ENCODE data around the gene IL25.
"Not testable (repeated sequence)": the region's sequence is repeated elsewhere in the genome, so short reads cannot be mapped to it uniquely, and the experiment has no call there.

IL25 gene

GRCh38 chr14:23414906-23415820 lies 42.6 kb downstream of the IL25 start:
- H3K4me2 ChIP-seq (ENCODE audit: low read length): no peak overlapping the region
- no peaks in the 10 kb centered on the region for H3K36me3 ChIP-seq (ENCODE audit: control insufficient read depth in 1 of 2, insufficient read depth in 2 of 2, low read length in 2 of 2)
- peaks cover 2 to 4% of the 10 kb centered on the region in 2 experiments for H3K4me1 ChIP-seq (ENCODE audit: control insufficient read depth in 1 of 2, insufficient read depth in 2 of 2, low read length in 2 of 2)
- no peak overlapping the region for H2BK12ac ChIP-seq (ENCODE audit: low read length)
- H2AK5ac ChIP-seq (ENCODE audit: low read length): no peak overlapping the region
- no peaks in the 10 kb centered on the region for H3K9me3 ChIP-seq (ENCODE audit: insufficient read depth, low read depth, low read length)
- no peak overlapping the region for H2AFZ ChIP-seq (ENCODE audit: insufficient read depth, low read length, poor library complexity)
- H3K4ac ChIP-seq (ENCODE audit: low read depth, low read length): no peak overlapping the region
- H3K79me2 ChIP-seq (ENCODE audit: control insufficient read depth, insufficient read depth, low read length, poor library complexity): no peaks in the 10 kb centered on the region
- no peaks in the 10 kb centered on the region for H3K27me3 ChIP-seq (ENCODE audit: insufficient read depth, low read length)
- no peak overlapping the region for H3K23ac ChIP-seq (ENCODE audit: low read length)
- H4K12ac ChIP-seq (ENCODE audit: low read depth, low read length): no peak overlapping the region
- WGBS (ENCODE audit: extremely low coverage, insufficient coverage, insufficient read length): no CpG with 5 or more reads among the region's 39 CpGs
- no peak overlapping the region for H4K8ac ChIP-seq (ENCODE audit: low read depth, low read length)
- no peak overlapping the region for H3K9ac ChIP-seq (ENCODE audit: low read length)
- H3K4me3 ChIP-seq (ENCODE audit: low read depth, low read length): no peak overlapping the region
- no peak overlapping the region for H3K18ac ChIP-seq (ENCODE audit: low read length)
- no peak overlapping the region for H3K14ac ChIP-seq (ENCODE audit: low read length)
- DNase-seq: no peak
- no peak overlapping the region for H3K27ac ChIP-seq (ENCODE audit: low read depth, low read length)
- H4K91ac ChIP-seq (ENCODE audit: low read depth, low read length): no peak overlapping the region
- H2BK120ac ChIP-seq (ENCODE audit: insufficient read depth, low read length, poor library complexity): no peak overlapping the region
- no peak overlapping the region for H2BK5ac ChIP-seq (ENCODE audit: low read depth, low read length, poor library complexity)
- no peaks in the 10 kb centered on the region for H3K79me1 ChIP-seq (ENCODE audit: low read length)

- Histone ChIP-seq H3K27me3 (ENCODE audit: insufficient read depth, low read length) (no peaks in the 10 kb centered on the region), H3K4me1 (ENCODE audit: control insufficient read depth in 1 of 2, insufficient read depth in 2 of 2, low read length in 2 of 2) (peaks cover 0 to 4% of the 10 kb centered on the region in 2 experiments), H2BK5ac (ENCODE audit: low read depth, low read length, poor library complexity) (no peak overlapping the region), H3K79me2 (ENCODE audit: control insufficient read depth, insufficient read depth, low read length, poor library complexity) (no peaks in the 10 kb centered on the region), H2AFZ (ENCODE audit: insufficient read depth, low read length, poor library complexity) (no peak overlapping the region), H2BK12ac (ENCODE audit: low read length) (no peak overlapping the region), H3K9me3 (ENCODE audit: insufficient read depth, low read depth, low read length) (no peaks in the 10 kb centered on the region), H3K27ac (ENCODE audit: low read depth, low read length) (no peak overlapping the region), H3K9ac (ENCODE audit: low read length) (no peak overlapping the region), H3K4ac (ENCODE audit: low read depth, low read length) (no peak overlapping the region), H2AK5ac (ENCODE audit: low read length) (no peak overlapping the region), H4K8ac (ENCODE audit: low read depth, low read length) (no peak overlapping the region), H3K23ac (ENCODE audit: low read length) (no peak overlapping the region), H3K4me2 (ENCODE audit: low read length) (no peak overlapping the region), H3K36me3 (ENCODE audit: control insufficient read depth in 1 of 2, insufficient read depth in 2 of 2, low read length in 2 of 2) (no peaks in the 10 kb centered on the region), H3K4me3 (ENCODE audit: low read depth, low read length) (no peak overlapping the region), H3K14ac (ENCODE audit: low read length) (no peak overlapping the region), H3K79me1 (ENCODE audit: low read length) (no peaks in the 10 kb centered on the region), H3K18ac (ENCODE audit: low read length) (no peak overlapping the region), H4K12ac (ENCODE audit: low read depth, low read length) (no peak overlapping the region), H4K91ac (ENCODE audit: low read depth, low read length) (no peak overlapping the region), H2BK120ac (ENCODE audit: insufficient read depth, low read length, poor library complexity) (no peak overlapping the region)
- WGBS (ENCODE audit: extremely low coverage, insufficient coverage, insufficient read length): no CpG with 5 or more reads among the region's 21 CpGs
- DNase-seq: no peak
Measured at GRCh38 chr14:23415821-23416778, 43.5 kb downstream of the IL25 start.

- Histone ChIP-seq H3K79me2 (ENCODE audit: control insufficient read depth, insufficient read depth, low read length, poor library complexity) (no peaks in the 10 kb centered on the region), H3K9me3 (ENCODE audit: insufficient read depth, low read depth, low read length) (no peaks in the 10 kb centered on the region), H4K12ac (ENCODE audit: low read depth, low read length) (no peak overlapping the region), H3K4ac (ENCODE audit: low read depth, low read length) (no peak overlapping the region), H2BK12ac (ENCODE audit: low read length) (no peak overlapping the region), H3K79me1 (ENCODE audit: low read length) (no peaks in the 10 kb centered on the region), H2BK120ac (ENCODE audit: insufficient read depth, low read length, poor library complexity) (no peak overlapping the region), H3K4me2 (ENCODE audit: low read length) (no peak overlapping the region), H3K9ac (ENCODE audit: low read length) (no peak overlapping the region), H4K8ac (ENCODE audit: low read depth, low read length) (no peak overlapping the region), H3K4me1 (ENCODE audit: control insufficient read depth in 1 of 2, insufficient read depth in 2 of 2, low read length in 2 of 2) (peaks cover 0 to 4% of the 10 kb centered on the region in 2 experiments), H2AFZ (ENCODE audit: insufficient read depth, low read length, poor library complexity) (no peak overlapping the region), H3K36me3 (ENCODE audit: control insufficient read depth in 1 of 2, insufficient read depth in 2 of 2, low read length in 2 of 2) (no peaks in the 10 kb centered on the region), H3K4me3 (ENCODE audit: low read depth, low read length) (no peak overlapping the region), H3K27me3 (ENCODE audit: insufficient read depth, low read length) (no peaks in the 10 kb centered on the region), H2BK5ac (ENCODE audit: low read depth, low read length, poor library complexity) (no peak overlapping the region), H3K18ac (ENCODE audit: low read length) (no peak overlapping the region), H3K27ac (ENCODE audit: low read depth, low read length) (no peak overlapping the region), H4K91ac (ENCODE audit: low read depth, low read length) (no peak overlapping the region), H3K23ac (ENCODE audit: low read length) (no peak overlapping the region), H2AK5ac (ENCODE audit: low read length) (no peak overlapping the region), H3K14ac (ENCODE audit: low read length) (no peak overlapping the region)
- WGBS (ENCODE audit: extremely low coverage, insufficient coverage, insufficient read length): no CpG with 5 or more reads among the region's 11 CpGs
- no peak for DNase-seq
Measured at GRCh38 chr14:23416801-23417200, 44.2 kb downstream of the IL25 start.

GRCh38 chr14:23417269-23417668 lies 44.7 kb downstream of the IL25 start:
- not testable (repeated sequence) for H4K91ac ChIP-seq (ENCODE audit: low read depth, low read length); H3K4me2 ChIP-seq (ENCODE audit: low read length); H2BK120ac ChIP-seq (ENCODE audit: insufficient read depth, low read length, poor library complexity); DNase-seq; H2AFZ ChIP-seq (ENCODE audit: insufficient read depth, low read length, poor library complexity); H3K36me3 ChIP-seq (ENCODE audit: control insufficient read depth in 1 of 2, insufficient read depth in 2 of 2, low read length in 2 of 2); H3K18ac ChIP-seq (ENCODE audit: low read length); H4K12ac ChIP-seq (ENCODE audit: low read depth, low read length); H3K9me3 ChIP-seq (ENCODE audit: insufficient read depth, low read depth, low read length); H3K4me3 ChIP-seq (ENCODE audit: low read depth, low read length); H3K27me3 ChIP-seq (ENCODE audit: insufficient read depth, low read length); H3K79me2 ChIP-seq (ENCODE audit: control insufficient read depth, insufficient read depth, low read length, poor library complexity); H3K14ac ChIP-seq (ENCODE audit: low read length); H3K9ac ChIP-seq (ENCODE audit: low read length); H3K79me1 ChIP-seq (ENCODE audit: low read length); H3K4ac ChIP-seq (ENCODE audit: low read depth, low read length); H3K4me1 ChIP-seq (ENCODE audit: control insufficient read depth in 1 of 2, insufficient read depth in 2 of 2, low read length in 2 of 2); H4K8ac ChIP-seq (ENCODE audit: low read depth, low read length); H2AK5ac ChIP-seq (ENCODE audit: low read length); H2BK5ac ChIP-seq (ENCODE audit: low read depth, low read length, poor library complexity); H2BK12ac ChIP-seq (ENCODE audit: low read length); H3K23ac ChIP-seq (ENCODE audit: low read length); H3K27ac ChIP-seq (ENCODE audit: low read depth, low read length)
- WGBS (ENCODE audit: extremely low coverage, insufficient coverage, insufficient read length): no CpG with 5 or more reads among the region's 12 CpGs
